GM10266 (cell line): ENCODE results near the gene COL23A1.

Source experiments
- DNase-seq: peaks from one replicate; pipeline ENCODE4 v3.0.0; 2012; ENCODE audit errors: extremely low spot score
- CTCF ChIP-seq: IDR thresholded peaks from 2 replicates; pipeline ENCODE4 v1.5.1; 2012; ENCODE audit warnings: mild to moderate bottlenecking, low read depth; ENCODE audit not compliant: control insufficient read depth, insufficient read depth; ENCODE audit errors: missing control alignments

The COL23A1 gene

GRCh38 chr5:178606269-178606668 lies 16.1 kb upstream of the COL23A1 start:
- TF ChIP-seq CTCF, result no peak
- no peak for DNase-seq

GRCh38 chr5:178605788-178606187 lies 15.6 kb upstream of the COL23A1 start:
- no peak for TF ChIP-seq CTCF
- no peak for DNase-seq

- DNase-seq, result no peak
These were observed 12.6 kb upstream of the COL23A1 start for GRCh38 chr5:178602752-178603151.

GRCh38 chr5:178595750-178596149 lies 5.6 kb upstream of the COL23A1 start:
- DNase-seq, result no peak
- no peak for TF ChIP-seq CTCF

More at GRCh38 chr5:178602752-178603151, 12.6 kb upstream of the COL23A1 start:
- no peak for TF ChIP-seq CTCF

- no peak for DNase-seq
- no peak for TF ChIP-seq CTCF
These were observed 5.0 kb upstream of the COL23A1 start for GRCh38 chr5:178595150-178595549.

GRCh38 chr5:178590924-178591423 lies 781 bp upstream of the COL23A1 start:
- DNase-seq, result no peak
- TF ChIP-seq CTCF, result no peak

- no peak for DNase-seq
These were observed 733 bp downstream of the COL23A1 start for GRCh38 chr5:178589180-178590140.

More at GRCh38 chr5:178589180-178590140, 733 bp downstream of the COL23A1 start:
- TF ChIP-seq CTCF, result peak; percentile 10
